Activated CD8-positive, alpha-beta memory T cell treated with anti-CD3 and anti-CD28 coated beads, Interleukin-2, amount 10 ng/mL, durations not matched to agents 7 days and 5 days (primary cell): Measurements from ENCODE around the gene TADA1. TPM values are rescaled to one million over a fixed set of nuclear protein-coding genes. Genes with fewer than 3 reads are reported as not detected.
"Not testable (repeated sequence)": the region's sequence is repeated elsewhere in the genome, so short reads cannot be mapped to it uniquely, and the experiment has no call there.

Source experiments
- ATAC-seq: fragments of 150-1000 bp; cut with Tn5 transposase; one replicate; pipeline ENCODE4 v1.10.0; 2021; ENCODE audit warnings: moderate library complexity
- CTCF ChIA-PET: fragments of 350-600 bp; sonication (Branson Sonifier 250); formaldehyde crosslinking; loops from one replicate; lab custom pipeline; 2021; ENCODE audit warnings: antibody characterized with exemption; lab: Charles Lee
- DNase-seq: peaks from one replicate; pipeline ENCODE4 v3.0.0-alpha.2; 2020
- H3K27ac Mint-ChIP-seq: one replicate; pipeline ENCODE4 v1.8.0; 2021; ENCODE audit warnings: mild to moderate bottlenecking, mixed read lengths
- H3K27me3 Mint-ChIP-seq: one replicate; pipeline ENCODE4 v1.8.0; 2021; ENCODE audit warnings: mixed read lengths
- H3K36me3 Mint-ChIP-seq: one replicate; pipeline ENCODE4 v1.8.0; 2021; ENCODE audit warnings: mild to moderate bottlenecking, mixed read lengths
- H3K4me1 Mint-ChIP-seq: one replicate; pipeline ENCODE4 v1.8.0; 2021; ENCODE audit warnings: mixed read lengths
- H3K4me3 Mint-ChIP-seq: one replicate; pipeline ENCODE4 v1.8.0; 2021; ENCODE audit warnings: mild to moderate bottlenecking, moderate library complexity, mixed read lengths
- H3K9me3 Mint-ChIP-seq: one replicate; pipeline ENCODE4 v1.8.0; 2022; ENCODE audit warnings: low read depth, mixed read lengths
- total RNA-seq, 2 experiments: library from RNA; stranded (reverse); gene quantifications; one replicate each; pipeline ENCODE4 v1.2.3, GENCODE V29; 2021

The TADA1 gene
- total RNA-seq, 2 experiments from 2014 or later, result 18.1 to 18.8 TPM

- CTCF ChIA-PET, result no interaction called here
- H3K4me1 Mint-ChIP-seq, result peaks cover 26% of the 10 kb centered on the region
- H3K27ac Mint-ChIP-seq, result no peak overlapping the region
- peaks cover 9% of the 10 kb centered on the region for H3K36me3 Mint-ChIP-seq
- H3K4me3 Mint-ChIP-seq, result no peak overlapping the region
- peaks cover 8% of the 10 kb centered on the region for H3K27me3 Mint-ChIP-seq
- no peaks in the 10 kb centered on the region for H3K9me3 Mint-ChIP-seq
- ATAC-seq (no peak), DNase-seq (no peak)
Observed at GRCh38 chr1:166836733-166837132, 39.3 kb downstream of the TADA1 start.

- H3K9me3 Mint-ChIP-seq, ATAC-seq, H3K36me3 Mint-ChIP-seq, H3K4me1 Mint-ChIP-seq, DNase-seq, H3K4me3 Mint-ChIP-seq, H3K27ac Mint-ChIP-seq, CTCF ChIA-PET: not testable (repeated sequence)
- H3K27me3 Mint-ChIP-seq, result peaks cover 17% of the 10 kb centered on the region
Observed at GRCh38 chr1:166829762-166830161, 46.3 kb downstream of the TADA1 start.

GRCh38 chr1:166827426-166827825 is 48.6 kb downstream of the TADA1 start:
- Mint-ChIP-seq H3K27me3 (peaks cover 10% of the 10 kb centered on the region), H3K9me3 (peaks cover 8% of the 10 kb centered on the region), H3K27ac (no peak overlapping the region), H3K36me3 (peaks cover 3% of the 10 kb centered on the region), H3K4me3 (no peak overlapping the region), H3K4me1 (no peaks in the 10 kb centered on the region)
- DNase-seq (no peak), ATAC-seq (no peak)
- CTCF ChIA-PET, result no interaction called here

GRCh38 chr1:166822385-166822784 is 53.7 kb downstream of the TADA1 start:
- H3K36me3 Mint-ChIP-seq, result peaks cover 1% of the 10 kb centered on the region
- no peaks in the 10 kb centered on the region for H3K4me1 Mint-ChIP-seq
- H3K9me3 Mint-ChIP-seq, result no peaks in the 10 kb centered on the region
- CTCF ChIA-PET, result no interaction called here
- H3K4me3 Mint-ChIP-seq, result no peak overlapping the region
- no peak overlapping the region for H3K27ac Mint-ChIP-seq
- H3K27me3 Mint-ChIP-seq, result peaks cover 2% of the 10 kb centered on the region
- DNase-seq, result no peak
- ATAC-seq, result no peak

- no peak for ATAC-seq
- no peaks in the 10 kb centered on the region for H3K4me1 Mint-ChIP-seq
Observed at GRCh38 chr1:166819974-166820373, 56.1 kb downstream of the TADA1 start.

GRCh38 chr1:166814611-166815010 is 61.5 kb downstream of the TADA1 start:
- Mint-ChIP-seq H3K36me3 (no peaks in the 10 kb centered on the region), H3K27ac (no peak overlapping the region), H3K4me1 (no peaks in the 10 kb centered on the region), H3K4me3 (no peak overlapping the region), H3K9me3 (no peaks in the 10 kb centered on the region), H3K27me3 (peaks cover 9% of the 10 kb centered on the region)
- CTCF ChIA-PET, result no interaction called here
- no peak for DNase-seq
- no peak for ATAC-seq

More at GRCh38 chr1:166819974-166820373, 56.1 kb downstream of the TADA1 start:
- no peaks in the 10 kb centered on the region for H3K27me3 Mint-ChIP-seq
- DNase-seq, result no peak
- no peak overlapping the region for H3K27ac Mint-ChIP-seq
- H3K4me3 Mint-ChIP-seq, result no peak overlapping the region
- CTCF ChIA-PET, result no interaction called here
- peaks cover 1% of the 10 kb centered on the region for H3K36me3 Mint-ChIP-seq
- H3K9me3 Mint-ChIP-seq, result no peaks in the 10 kb centered on the region

GRCh38 chr1:166813508-166814223 is 62.4 kb downstream of the TADA1 start:
- CTCF ChIA-PET, result no interaction called here
- H3K27ac Mint-ChIP-seq, result no peak overlapping the region

GRCh38 chr1:166811691-166812090 is 64.4 kb downstream of the TADA1 start:
- Mint-ChIP-seq H3K9me3 (no peaks in the 10 kb centered on the region), H3K36me3 (no peaks in the 10 kb centered on the region), H3K4me1 (no peaks in the 10 kb centered on the region), H3K4me3 (no peak overlapping the region), H3K27me3 (peaks cover 12% of the 10 kb centered on the region), H3K27ac (no peak overlapping the region)
- CTCF ChIA-PET, result no interaction called here
- no peak for DNase-seq
- no peak for ATAC-seq

More at GRCh38 chr1:166813508-166814223, 62.4 kb downstream of the TADA1 start:
- no peak for ATAC-seq
- no peaks in the 10 kb centered on the region for H3K36me3 Mint-ChIP-seq
- H3K9me3 Mint-ChIP-seq, result no peaks in the 10 kb centered on the region
- no peaks in the 10 kb centered on the region for H3K4me1 Mint-ChIP-seq
- DNase-seq, result no peak
- peaks cover 12% of the 10 kb centered on the region for H3K27me3 Mint-ChIP-seq
- no peak overlapping the region for H3K4me3 Mint-ChIP-seq

GRCh38 chr1:166808952-166809351 is 67.1 kb downstream of the TADA1 start:
- Mint-ChIP-seq H3K27me3 (peaks cover 18% of the 10 kb centered on the region), H3K27ac (no peak overlapping the region), H3K4me3 (no peak overlapping the region), H3K4me1 (no peaks in the 10 kb centered on the region), H3K9me3 (no peaks in the 10 kb centered on the region), H3K36me3 (no peaks in the 10 kb centered on the region)
- DNase-seq, result no peak
- no peak for ATAC-seq
- CTCF ChIA-PET, result no interaction called here

Other genes starting within 250 kb of the TADA1 start
- gene POGK, start 36.8 kb downstream of the TADA1 start, total RNA-seq, result 10 to 100 TPM; 41.0 to 50.9 TPM
- 1 to 10 TPM; 7.4 to 7.9 TPM for gene ILDR2, start 99.3 kb upstream of the TADA1 start, total RNA-seq
- gene MAEL, start 113.0 kb upstream of the TADA1 start, total RNA-seq, result under 1 TPM in 1 of 2 experiments, not detected in 1; 0.38 TPM
- under 1 TPM; 0.21 to 0.64 TPM for gene GPA33, start 214.1 kb upstream of the TADA1 start, total RNA-seq
- not detected for gene STYXL2, start 217.8 kb upstream of the TADA1 start, total RNA-seq